ENCODE data around the gene BHLHA9. TPM values are rescaled to one million over a fixed set of nuclear protein-coding genes. Genes with fewer than 3 reads are reported as not detected.

BHLHA9 gene
- total and polyA plus RNA-seq, 2 of the 8 experiments (the other 6 are each of a cell fraction or from before 2014, with no cell fraction given) = 0.29 to 0.34 TPM

- TF ChIP-seq KDM4A (IDR thresholded peaks at IDR 0.05; ENCODE audit: low read depth, low read length, severe bottlenecking) (no peak), FOSL1 (IDR thresholded peaks at IDR 0.05; ENCODE audit: insufficient read depth, low read depth, low read length) (no peak), POLR2A (IDR thresholded peaks at IDR 0.05; ENCODE audit: control extremely low read depth in 1 of 2, low read depth in 2 of 2, low read length in 2 of 2) (no peak), CTCF (IDR thresholded peaks at IDR 0.05; ENCODE audit: control extremely low read depth in 1 of 3, insufficient read depth in 1 of 3, low read depth in 1 of 3, low read length in 3 of 3) (no peak), HDAC6 (IDR thresholded peaks at IDR 0.05; ENCODE audit: low read depth, low read length) (no peak), USF2 (IDR thresholded peaks at IDR 0.05; ENCODE audit: low read length) (no peak), SIX5 (IDR thresholded peaks at IDR 0.05; ENCODE audit: low read depth, low read length) (no peak)
Measured at GRCh38 chr17:1227917-1228780, 42.1 kb upstream of the BHLHA9 start (continued).
